ENCODE measurements around the gene NEURL1B.
A peak's percentile ranks its signal among the peaks of the same experiment; 100 is the strongest.

NEURL1B gene

GRCh38 chr5:172700365-172701290, 59.6 kb downstream of the NEURL1B start:
- no peak for TF ChIP-seq CTCF (IDR thresholded peaks at IDR 0.05; ENCODE audit: extremely low read depth, missing control alignments)
- no peak for DNase-seq (ENCODE audit: low spot score)

- DNase-seq (ENCODE audit: low spot score): no peak
- TF ChIP-seq CTCF (IDR thresholded peaks at IDR 0.05; ENCODE audit: extremely low read depth, missing control alignments): no peak
Observed at GRCh38 chr5:172701291-172701656, 60.2 kb downstream of the NEURL1B start.

- no peak for DNase-seq (ENCODE audit: low spot score)
- no peak for TF ChIP-seq CTCF (IDR thresholded peaks at IDR 0.05; ENCODE audit: extremely low read depth, missing control alignments)
Observed at GRCh38 chr5:172703952-172704351, 62.9 kb downstream of the NEURL1B start.

- DNase-seq (ENCODE audit: low spot score): no peak
- TF ChIP-seq CTCF (IDR thresholded peaks at IDR 0.05; ENCODE audit: extremely low read depth, missing control alignments): no peak
Observed at GRCh38 chr5:172705576-172706084, 64.6 kb downstream of the NEURL1B start.

GRCh38 chr5:172706796-172707195, 65.7 kb downstream of the NEURL1B start:
- no peak for TF ChIP-seq CTCF (IDR thresholded peaks at IDR 0.05; ENCODE audit: extremely low read depth, missing control alignments)
- no peak for DNase-seq (ENCODE audit: low spot score)

- TF ChIP-seq CTCF (IDR thresholded peaks at IDR 0.05; ENCODE audit: extremely low read depth, missing control alignments): peak; percentile 23
- DNase-seq (ENCODE audit: low spot score): no peak
Observed at GRCh38 chr5:172707285-172708182, 66.5 kb downstream of the NEURL1B start.

- DNase-seq (ENCODE audit: low spot score): no peak
- no peak for TF ChIP-seq CTCF (IDR thresholded peaks at IDR 0.05; ENCODE audit: extremely low read depth, missing control alignments)
Observed at GRCh38 chr5:172708183-172708505, 67.1 kb downstream of the NEURL1B start.
